Measurements from ENCODE around the gene TXNIP. TPM values are rescaled to one million over a fixed set of nuclear protein-coding genes. Genes with fewer than 3 reads are reported as not detected.

Gene TXNIP
- total and polyA plus RNA-seq, 2 experiments from 2014 or later, result 22.8 to 29.1 TPM

DNA sequence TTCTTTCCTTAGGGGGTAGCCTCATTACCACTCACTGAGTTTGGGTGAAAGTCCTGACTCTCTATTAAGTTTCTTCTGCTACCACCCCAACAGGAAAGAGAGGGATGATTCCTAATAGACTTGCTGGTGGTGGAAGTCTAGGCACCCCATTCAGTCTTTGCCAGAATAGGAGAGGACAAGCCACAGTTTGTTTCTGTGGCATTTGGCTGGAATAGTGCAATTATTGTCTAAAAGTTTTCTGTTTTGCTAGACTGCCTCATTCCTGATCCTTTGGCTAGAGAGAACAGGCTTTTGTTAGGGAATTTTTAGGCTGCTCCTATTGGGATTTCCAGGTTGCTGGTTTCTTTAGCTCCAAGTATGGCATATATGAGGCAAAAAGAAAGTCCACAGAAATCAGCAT lies 35.1 kb upstream of the TXNIP start:
- Histone ChIP-seq H3K9me2 (ENCODE audit: insufficient read depth) (no peaks in the 10 kb centered on the region), H3K36me3 (ENCODE audit: insufficient read depth) (no peaks in the 10 kb centered on the region), H3K79me2 (replicated peaks; ENCODE audit: insufficient read depth) (no peaks in the 10 kb centered on the region), H3F3A (replicated peaks; ENCODE audit: low read depth) (no peaks in the 10 kb centered on the region), H3K4me2 (no peak overlapping the region), H3K27me3 (ENCODE audit: insufficient read depth) (no peaks in the 10 kb centered on the region), H4K20me1 (replicated peaks; ENCODE audit: insufficient read depth) (no peaks in the 10 kb centered on the region), H2AFZ (no peak overlapping the region), H3K4me3 (no peak overlapping the region), H3K4me1 (ENCODE audit: insufficient read depth) (no peaks in the 10 kb centered on the region), H3K27ac (ENCODE audit: low read depth) (no peak overlapping the region)
- no peak for DNase-seq (ENCODE audit: low spot score)
- peaks cover 13% of the 10 kb centered on the region for H3K27me3 Mint-ChIP-seq (ENCODE audit: insufficient read depth, low read depth, poor library complexity)
- H3K9me3 Mint-ChIP-seq, result peaks cover 4% of the 10 kb centered on the region; the same call in 2 of the 3 replicates
- peaks cover 9% of the 10 kb centered on the region for H3K4me1 Mint-ChIP-seq
- no peak overlapping the region for H3K4me3 Mint-ChIP-seq
- TF ChIP-seq JUNB (IDR thresholded peaks at IDR 0.05; ENCODE audit: unreplicated experiment) (no peak), EZH2phosphoT487 (IDR thresholded peaks at IDR 0.05; ENCODE audit: unreplicated experiment) (no peak), EZH2 (IDR thresholded peaks at IDR 0.05; ENCODE audit: low read depth, unreplicated experiment) (no peak), STAT1 (IDR thresholded peaks at IDR 0.05; ENCODE audit: unreplicated experiment) (no peak), POLR2AphosphoS5 (IDR thresholded peaks at IDR 0.05; ENCODE audit: low read depth) (no peak), ZNF462 (CRISPR knock-in tag; IDR thresholded peaks at IDR 0.05) (no peak), ZNF331 (CRISPR knock-in tag; IDR thresholded peaks at IDR 0.05; ENCODE audit: low read depth) (no peak), NANOG (IDR thresholded peaks at IDR 0.05; ENCODE audit: borderline replicate concordance) (no peak), CREB1 (CRISPR knock-in tag; IDR thresholded peaks at IDR 0.05; ENCODE audit: low read depth) (no peak), REST (IDR thresholded peaks at IDR 0.05; ENCODE audit: unreplicated experiment) (no peak), CTCF (conservative IDR thresholded peaks at IDR 0.05; ENCODE audit: low read depth in 2 of 2) (no peak), ZNF114 (CRISPR knock-in tag; IDR thresholded peaks at IDR 0.05) (no peak)
- TF ChIP-seq, protein P1, sequence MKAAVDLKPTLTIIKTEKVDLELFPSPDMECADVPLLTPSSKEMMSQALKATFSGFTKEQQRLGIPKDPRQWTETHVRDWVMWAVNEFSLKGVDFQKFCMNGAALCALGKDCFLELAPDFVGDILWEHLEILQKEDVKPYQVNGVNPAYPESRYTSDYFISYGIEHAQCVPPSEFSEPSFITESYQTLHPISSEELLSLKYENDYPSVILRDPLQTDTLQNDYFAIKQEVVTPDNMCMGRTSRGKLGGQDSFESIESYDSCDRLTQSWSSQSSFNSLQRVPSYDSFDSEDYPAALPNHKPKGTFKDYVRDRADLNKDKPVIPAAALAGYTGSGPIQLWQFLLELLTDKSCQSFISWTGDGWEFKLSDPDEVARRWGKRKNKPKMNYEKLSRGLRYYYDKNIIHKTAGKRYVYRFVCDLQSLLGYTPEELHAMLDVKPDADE (IDR thresholded peaks at IDR 0.05), result no peak
- H3K36me3 Mint-ChIP-seq (ENCODE audit: low read depth), result no peaks in the 10 kb centered on the region
- no peak overlapping the region; the same call in 1 of the 2 replicates for H3K27ac Mint-ChIP-seq
- no peak for ATAC-seq
